ENCODE data around the gene MPPED1. TPM values are rescaled to one million over a fixed set of nuclear protein-coding genes. Genes with fewer than 3 reads are reported as not detected.

MPPED1 gene
- polyA plus RNA-seq, 1 experiment, result not detected

DNA sequence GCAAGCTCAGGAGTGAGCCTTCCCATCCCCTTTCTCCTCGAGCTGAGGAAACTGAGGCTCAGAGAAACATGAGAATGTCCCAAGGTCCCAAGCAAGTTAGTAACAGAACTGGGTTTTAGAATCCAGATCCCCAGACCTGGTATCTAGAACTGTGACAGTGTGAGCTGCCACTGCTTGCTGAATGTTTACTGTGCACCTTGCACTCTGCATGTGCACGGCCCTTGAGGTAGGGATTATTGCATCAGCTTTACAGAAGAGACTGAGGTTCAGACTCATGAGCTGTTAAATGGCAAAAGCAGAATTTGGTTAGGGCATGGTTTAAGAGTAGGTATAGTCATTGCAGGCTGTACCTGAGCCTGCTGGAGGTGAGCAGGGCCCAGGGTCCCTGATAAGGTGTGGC, 3.8 kb upstream of the MPPED1 start:
- Histone ChIP-seq H3K9me3 (ENCODE audit: control insufficient read depth, insufficient read depth, low read length) (no peaks in the 10 kb centered on the region), H3K4me3 (ENCODE audit: low read depth, low read length) (no peak overlapping the region), H3K27ac (ENCODE audit: low read depth, low read length) (no peak overlapping the region), H3K27me3 (ENCODE audit: control insufficient read depth, insufficient read depth, low read length) (peaks cover 21% of the 10 kb centered on the region)
- no peak for DNase-seq (ENCODE audit: low read depth, low spot score)
- ChIA-PET POLR2A (no interaction called here), CTCF (no interaction called here)
- TF ChIP-seq, protein P1, sequence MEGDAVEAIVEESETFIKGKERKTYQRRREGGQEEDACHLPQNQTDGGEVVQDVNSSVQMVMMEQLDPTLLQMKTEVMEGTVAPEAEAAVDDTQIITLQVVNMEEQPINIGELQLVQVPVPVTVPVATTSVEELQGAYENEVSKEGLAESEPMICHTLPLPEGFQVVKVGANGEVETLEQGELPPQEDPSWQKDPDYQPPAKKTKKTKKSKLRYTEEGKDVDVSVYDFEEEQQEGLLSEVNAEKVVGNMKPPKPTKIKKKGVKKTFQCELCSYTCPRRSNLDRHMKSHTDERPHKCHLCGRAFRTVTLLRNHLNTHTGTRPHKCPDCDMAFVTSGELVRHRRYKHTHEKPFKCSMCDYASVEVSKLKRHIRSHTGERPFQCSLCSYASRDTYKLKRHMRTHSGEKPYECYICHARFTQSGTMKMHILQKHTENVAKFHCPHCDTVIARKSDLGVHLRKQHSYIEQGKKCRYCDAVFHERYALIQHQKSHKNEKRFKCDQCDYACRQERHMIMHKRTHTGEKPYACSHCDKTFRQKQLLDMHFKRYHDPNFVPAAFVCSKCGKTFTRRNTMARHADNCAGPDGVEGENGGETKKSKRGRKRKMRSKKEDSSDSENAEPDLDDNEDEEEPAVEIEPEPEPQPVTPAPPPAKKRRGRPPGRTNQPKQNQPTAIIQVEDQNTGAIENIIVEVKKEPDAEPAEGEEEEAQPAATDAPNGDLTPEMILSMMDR (IDR thresholded peaks at IDR 0.05; ENCODE audit: low read depth, low read length), result no peak

DNA sequence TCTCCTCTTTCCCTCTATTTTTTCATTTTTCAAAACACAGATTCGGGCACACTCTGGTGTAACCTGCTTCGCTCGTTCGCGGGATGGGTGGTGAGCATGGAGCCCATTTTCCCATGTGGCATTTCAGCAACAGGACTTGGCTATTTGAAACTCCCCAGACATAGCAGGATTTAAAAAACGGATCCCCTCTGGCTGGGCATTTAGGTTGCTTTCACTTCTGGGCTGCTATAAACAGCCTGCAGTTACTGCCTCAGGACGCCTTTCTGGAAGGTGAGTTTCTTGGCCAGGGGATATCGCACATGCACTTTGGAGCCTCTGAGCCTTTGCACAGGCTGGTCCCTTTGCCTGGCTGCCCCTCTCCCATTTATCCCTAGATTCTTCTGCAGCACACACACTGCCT, 2.8 kb upstream of the MPPED1 start:
- Histone ChIP-seq H3K9me3 (ENCODE audit: control insufficient read depth, insufficient read depth, low read length) (no peaks in the 10 kb centered on the region), H3K4me3 (ENCODE audit: low read depth, low read length) (no peak overlapping the region), H3K27ac (ENCODE audit: low read depth, low read length) (no peak overlapping the region), H3K27me3 (ENCODE audit: control insufficient read depth, insufficient read depth, low read length) (peaks cover 29% of the 10 kb centered on the region)
- ChIA-PET CTCF (no interaction called here), POLR2A (no interaction called here)
- TF ChIP-seq, protein P1 (IDR thresholded peaks at IDR 0.05; ENCODE audit: low read depth, low read length), result no peak
- no peak for DNase-seq (ENCODE audit: low read depth, low spot score)

DNA sequence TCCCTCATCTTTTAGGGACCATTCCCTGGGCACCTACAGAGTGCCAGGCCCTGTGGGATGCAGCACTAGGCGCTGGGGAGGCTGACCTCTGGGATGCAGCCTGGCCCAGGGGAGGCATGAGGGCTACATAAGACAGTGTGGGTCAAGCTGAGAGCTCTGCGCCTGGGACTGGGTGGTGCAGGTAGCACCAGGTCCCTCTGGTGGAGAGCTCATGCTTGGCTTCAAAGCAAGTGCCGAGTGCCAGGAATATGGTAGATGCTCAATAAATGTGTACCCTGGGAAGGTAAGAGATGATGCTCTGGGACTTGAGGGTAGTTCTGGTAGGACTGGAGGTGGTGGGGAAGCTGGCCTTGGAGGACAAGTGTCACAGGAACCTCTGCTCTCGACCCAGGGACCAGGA, 2.0 kb upstream of the MPPED1 start:
- Histone ChIP-seq H3K27ac (ENCODE audit: low read depth, low read length) (no peak overlapping the region), H3K9me3 (ENCODE audit: control insufficient read depth, insufficient read depth, low read length) (no peaks in the 10 kb centered on the region), H3K27me3 (ENCODE audit: control insufficient read depth, insufficient read depth, low read length) (peaks cover 32% of the 10 kb centered on the region), H3K4me3 (ENCODE audit: low read depth, low read length) (no peak overlapping the region)
- DNase-seq (ENCODE audit: low read depth, low spot score), result no peak
- ChIA-PET CTCF (no interaction called here), POLR2A (interaction anchor here (0.5 kb wide), 1 partner anchor 65 kb away, joined by 7 read pairs; no protein-coding TSS in a partner anchor)
- TF ChIP-seq, protein P1 (IDR thresholded peaks at IDR 0.05; ENCODE audit: low read depth, low read length), result no peak

GRCh38 chr22:43411040-43411868, 560 bp upstream of the MPPED1 start:
- H3K4me3 ChIP-seq (ENCODE audit: low read depth, low read length), result no peak overlapping the region
- TF ChIP-seq, protein P1 (IDR thresholded peaks at IDR 0.05; ENCODE audit: low read depth, low read length), result no peak
- ChIA-PET POLR2A (no interaction called here), CTCF (no interaction called here)
- no peak overlapping the region for H3K27ac ChIP-seq (ENCODE audit: low read depth, low read length)
- H3K27me3 ChIP-seq (ENCODE audit: control insufficient read depth, insufficient read depth, low read length), result peaks cover 32% of the 10 kb centered on the region
- no peaks in the 10 kb centered on the region for H3K9me3 ChIP-seq (ENCODE audit: control insufficient read depth, insufficient read depth, low read length)
- no peak for DNase-seq (ENCODE audit: low read depth, low spot score)

Data from AG04450 (cell line).